ENCODE results near the gene LSM4.

DNA sequence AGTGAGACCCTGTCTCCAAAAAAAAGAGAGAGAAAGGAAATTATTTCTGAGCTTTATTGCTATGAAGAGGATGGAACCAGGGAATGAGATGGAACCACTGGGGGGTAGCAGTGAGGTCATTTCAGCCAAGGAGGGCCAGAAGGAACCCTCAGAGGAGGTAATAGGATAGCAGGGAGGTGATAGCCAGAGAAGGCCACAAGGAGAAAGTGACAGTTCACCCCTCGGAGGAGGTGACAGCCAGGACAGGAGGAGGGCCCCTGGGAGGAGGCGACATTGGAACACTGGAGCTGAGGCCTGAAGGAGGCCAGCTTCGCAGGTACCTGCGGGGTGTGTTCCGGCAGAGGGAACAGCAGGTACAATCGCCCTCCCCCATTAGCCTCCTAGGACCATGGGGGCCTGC, 16.8 kb upstream of the LSM4 start:
- TF ChIP-seq, protein P1, sequence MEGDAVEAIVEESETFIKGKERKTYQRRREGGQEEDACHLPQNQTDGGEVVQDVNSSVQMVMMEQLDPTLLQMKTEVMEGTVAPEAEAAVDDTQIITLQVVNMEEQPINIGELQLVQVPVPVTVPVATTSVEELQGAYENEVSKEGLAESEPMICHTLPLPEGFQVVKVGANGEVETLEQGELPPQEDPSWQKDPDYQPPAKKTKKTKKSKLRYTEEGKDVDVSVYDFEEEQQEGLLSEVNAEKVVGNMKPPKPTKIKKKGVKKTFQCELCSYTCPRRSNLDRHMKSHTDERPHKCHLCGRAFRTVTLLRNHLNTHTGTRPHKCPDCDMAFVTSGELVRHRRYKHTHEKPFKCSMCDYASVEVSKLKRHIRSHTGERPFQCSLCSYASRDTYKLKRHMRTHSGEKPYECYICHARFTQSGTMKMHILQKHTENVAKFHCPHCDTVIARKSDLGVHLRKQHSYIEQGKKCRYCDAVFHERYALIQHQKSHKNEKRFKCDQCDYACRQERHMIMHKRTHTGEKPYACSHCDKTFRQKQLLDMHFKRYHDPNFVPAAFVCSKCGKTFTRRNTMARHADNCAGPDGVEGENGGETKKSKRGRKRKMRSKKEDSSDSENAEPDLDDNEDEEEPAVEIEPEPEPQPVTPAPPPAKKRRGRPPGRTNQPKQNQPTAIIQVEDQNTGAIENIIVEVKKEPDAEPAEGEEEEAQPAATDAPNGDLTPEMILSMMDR (IDR thresholded peaks at IDR 0.05), result no peak
- TF ChIP-seq POLR2A (IDR thresholded peaks at IDR 0.05), result no peak
